ENCODE measurements around the gene INAFM2. TPM values are rescaled to one million over a fixed set of nuclear protein-coding genes. Genes with fewer than 3 reads are reported as not detected.

The INAFM2 gene
- total RNA-seq, 1 experiment from 2014 or later: 8.8 TPM

DNA sequence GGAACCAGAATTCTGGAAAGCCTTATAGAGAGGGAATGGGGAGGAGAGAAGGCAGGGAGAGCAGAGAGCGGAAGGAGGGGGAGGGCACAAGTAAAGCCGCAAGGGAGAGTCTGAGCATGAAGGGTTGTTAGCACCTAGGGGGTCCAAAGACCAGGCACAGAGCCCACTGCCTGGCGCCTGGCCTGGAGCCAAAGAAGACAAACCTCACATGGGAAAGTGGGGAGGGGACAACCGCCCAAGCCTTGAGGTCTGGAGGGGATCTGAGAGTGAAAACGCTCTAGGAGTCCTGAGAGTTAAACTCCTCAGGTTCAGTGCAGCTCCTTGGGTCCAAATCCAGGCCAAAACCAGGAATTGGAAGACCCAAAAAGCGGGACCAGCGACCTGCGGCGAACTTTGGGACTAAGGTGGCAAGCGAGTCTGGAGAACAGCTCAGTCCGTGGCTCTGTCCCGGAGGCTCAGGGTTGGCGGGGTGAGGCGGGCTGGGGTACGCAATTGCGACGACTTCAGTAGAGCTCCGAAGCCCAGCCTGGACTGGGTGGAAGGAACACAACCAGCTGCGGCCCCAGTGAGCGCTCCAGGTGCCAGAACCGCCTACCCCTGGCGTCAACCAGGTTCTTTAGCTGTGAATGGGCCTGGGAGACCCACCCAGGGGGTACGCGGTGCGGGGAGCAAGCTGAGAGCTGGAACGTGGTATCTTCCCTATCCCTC lies 807 bp upstream of the INAFM2 start:
- ChIA-PET POLR2A (interaction anchor here (1.5 kb wide), 1 partner anchor 17 kb away, joined by 11 read pairs; the partner anchor contains the start of gene CCDC9B), RAD21 (ENCODE audit: low non-redundant PET in 1 of 2, low total read pairs in 2 of 2, uncharacterized antibody in 2 of 2, unreplicated experiment in 2 of 2) (interaction anchor here in 1 of 2 experiments (1.0 to 1.4 kb wide), 2 partner anchors 16 to 45 kb away, joined by 3 read pairs; no protein-coding TSS in a partner anchor), CTCF (interaction anchor here (0.6 to 5.3 kb wide), 9 partner anchors 12 to 107 kb away, joined by 3 to 44 read pairs (median 5); partner anchors contain the start of genes CCDC9B and PLCB2)
- no TSS peak for BruUV-seq (replicated peaks)
- Histone ChIP-seq H3K9ac (ENCODE audit: low read length) (no peak overlapping the region), H3K27me3 (ENCODE audit: insufficient read depth, low read length) (no peaks in the 10 kb centered on the region), H3K36me3 (ENCODE audit: control insufficient read depth in 1 of 2, insufficient read depth in 2 of 2, low read length in 2 of 2) (no peaks in the 10 kb centered on the region), H3K9me2 (ENCODE audit: insufficient read depth) (no peaks in the 10 kb centered on the region), H3K4me2 (ENCODE audit: low read length) (peak overlapping the region; percentile 72), H2AFZ (ENCODE audit: low read depth, low read length, poor library complexity, severe bottlenecking) (no peak overlapping the region), H3K9me3 (ENCODE audit: control insufficient read depth in 1 of 2, insufficient read depth in 1 of 2, low read depth in 1 of 2, low read length in 2 of 2) (no peaks in the 10 kb centered on the region), H3K79me2 (ENCODE audit: insufficient read depth, low read length) (no peaks in the 10 kb centered on the region), H3K27ac (ENCODE audit: low read depth, low read length) (peak overlapping the region; percentile 39; the same call in 1 of the 2 replicates), H3K4me1 (ENCODE audit: control insufficient read depth in 1 of 2, insufficient read depth in 2 of 2, low read length in 2 of 2) (peaks cover 4 to 18% of the 10 kb centered on the region in 2 experiments; a peak in 3 of 4 replicates), H3K4me3 (replicated peaks in 1 of 2; ENCODE audit: low read depth in 1 of 2, low read length in 2 of 2) (peak overlapping the region; percentile 26 to 54), H4K20me1 (ENCODE audit: insufficient read depth) (no peaks in the 10 kb centered on the region)
- no peak for DNase-seq (ENCODE audit: low read depth, low spot score)
- TF ChIP-seq MAX (IDR thresholded peaks at IDR 0.05): no peak
- no peak for TF ChIP-seq RAD21 (IDR thresholded peaks at IDR 0.05; ENCODE audit: low read depth)
- no peak for TF ChIP-seq JUND (IDR thresholded peaks at IDR 0.05)
- no peak for TF ChIP-seq EZH2 (IDR thresholded peaks at IDR 0.05)
- TF ChIP-seq ELF1 (IDR thresholded peaks at IDR 0.05; ENCODE audit: borderline replicate concordance, low read depth): no peak
- TF ChIP-seq CEBPB (IDR thresholded peaks at IDR 0.05; ENCODE audit: low read depth): no peak
- TF ChIP-seq YY1 (IDR thresholded peaks at IDR 0.05; ENCODE audit: extremely low read depth, insufficient replicate concordance, low read depth, low read length): no peak
- TF ChIP-seq CBX3 (IDR thresholded peaks at IDR 0.05; ENCODE audit: low read depth): no peak
- TF ChIP-seq SRF (IDR thresholded peaks at IDR 0.05; ENCODE audit: low read depth): no peak
- TF ChIP-seq SP1 (IDR thresholded peaks at IDR 0.05; ENCODE audit: low read depth): no peak
- no peak for ATAC-seq
- intact Hi-C loops (cut with micrococcal nuclease): no loop called here

Measured in HCT116 (cell line).